KBM-7 (cell line): ENCODE data around the gene CCNC.
A peak's percentile ranks its signal among the peaks of the same experiment; 100 is the strongest.

Experiments used
- DNase-seq: peaks from one replicate; pipeline ENCODE4 v3.0.0-alpha.2; 2015
- in situ Hi-C: fragments of 300-500 bp; cut with MboI; formaldehyde crosslinking; loops from 2 replicates; pipeline ENCODE4 v1.14.3; 2020; ENCODE audit warnings: low sequenced_read_pairs, low pct_unique_long_range_greater_than_20kb, mixed read lengths

Gene CCNC

GRCh38 chr6:99560668-99561067 is 7.8 kb downstream of the CCNC start:
- in situ Hi-C loops = no loop called here
- no peak for DNase-seq

- DNase-seq = no peak
- in situ Hi-C loops = no loop called here
These were observed 9.4 kb downstream of the CCNC start for GRCh38 chr6:99559057-99559456.

- in situ Hi-C loops = no loop called here
These were observed 14.6 kb downstream of the CCNC start for GRCh38 chr6:99553888-99554287.

GRCh38 chr6:99550046-99550748 is 18.3 kb downstream of the CCNC start:
- in situ Hi-C loops = no loop called here
- DNase-seq = no peak

More at GRCh38 chr6:99553888-99554287, 14.6 kb downstream of the CCNC start:
- DNase-seq = no peak

GRCh38 chr6:99548706-99549105 is 19.8 kb downstream of the CCNC start:
- in situ Hi-C loops = no loop called here
- DNase-seq = no peak

- in situ Hi-C loops = no loop called here
- DNase-seq = no peak
These were observed 20.9 kb downstream of the CCNC start for GRCh38 chr6:99547526-99547925.

- in situ Hi-C loops = no loop called here
- no peak for DNase-seq
These were observed 23.0 kb downstream of the CCNC start for GRCh38 chr6:99545442-99545841.

GRCh38 chr6:99543968-99544367 is 24.5 kb downstream of the CCNC start:
- no peak for DNase-seq
- in situ Hi-C loops = no loop called here

GRCh38 chr6:99530627-99531026 is 37.8 kb downstream of the CCNC start:
- no peak for DNase-seq
- in situ Hi-C loops = no loop called here

GRCh38 chr6:99522531-99522930 is 45.9 kb downstream of the CCNC start:
- no peak for DNase-seq
- in situ Hi-C loops = no loop called here

GRCh38 chr6:99521633-99522151 is 46.8 kb downstream of the CCNC start:
- no peak for DNase-seq
- in situ Hi-C loops = no loop called here

- DNase-seq = peak; percentile 92
- in situ Hi-C loops = no loop called here
These were observed 47.4 kb downstream of the CCNC start for GRCh38 chr6:99520855-99521632.

GRCh38 chr6:99519446-99519845 is 49.0 kb downstream of the CCNC start:
- in situ Hi-C loops = no loop called here
- DNase-seq = no peak

GRCh38 chr6:99514089-99514488 is 54.4 kb downstream of the CCNC start:
- DNase-seq = peak; percentile 37
- in situ Hi-C loops = no loop called here

- in situ Hi-C loops = no loop called here
- no peak for DNase-seq
These were observed 56.4 kb downstream of the CCNC start for GRCh38 chr6:99512033-99512432.

GRCh38 chr6:99507648-99508047 is 60.8 kb downstream of the CCNC start:
- in situ Hi-C loops = no loop called here
- no peak for DNase-seq

- no peak for DNase-seq
- in situ Hi-C loops = no loop called here
These were observed 66.7 kb downstream of the CCNC start for GRCh38 chr6:99501762-99502161.

GRCh38 chr6:99498421-99498820 is 70.0 kb downstream of the CCNC start:
- DNase-seq = no peak
- in situ Hi-C loops = no loop called here

GRCh38 chr6:99495466-99495865 is 73.0 kb downstream of the CCNC start:
- no peak for DNase-seq

More at GRCh38 chr6:99495466-99495865, 73.0 kb downstream of the CCNC start:
- in situ Hi-C loops = no loop called here
